Stimulated activated CD8-positive, alpha-beta memory T cell treated with anti-CD3 and anti-CD28 coated beads, Interleukin-15, amount 100 ng/mL, for 4 hours (primary cell): ENCODE results near the gene PRSS38.

Source experiments
- DNase-seq, 2 donors: peaks; one replicate each; pipeline ENCODE4 v3.0.0-alpha.2; 2020; ENCODE audit warnings: low read depth in 2 of 2

PRSS38 gene

GRCh38 chr1:227779021-227779441 is 36.4 kb upstream of the PRSS38 start:
- DNase-seq: no peak

GRCh38 chr1:227779685-227780084 is 35.8 kb upstream of the PRSS38 start:
- no peak for DNase-seq

- DNase-seq: no peak
Measured at GRCh38 chr1:227780101-227781044, 35.1 kb upstream of the PRSS38 start.

GRCh38 chr1:227781314-227781930 is 34.1 kb upstream of the PRSS38 start:
- DNase-seq: no peak

- DNase-seq: no peak
Measured at GRCh38 chr1:227782226-227782625, 33.2 kb upstream of the PRSS38 start.

- DNase-seq: no peak
Measured at GRCh38 chr1:227785094-227785804, 30.2 kb upstream of the PRSS38 start.

DNA sequence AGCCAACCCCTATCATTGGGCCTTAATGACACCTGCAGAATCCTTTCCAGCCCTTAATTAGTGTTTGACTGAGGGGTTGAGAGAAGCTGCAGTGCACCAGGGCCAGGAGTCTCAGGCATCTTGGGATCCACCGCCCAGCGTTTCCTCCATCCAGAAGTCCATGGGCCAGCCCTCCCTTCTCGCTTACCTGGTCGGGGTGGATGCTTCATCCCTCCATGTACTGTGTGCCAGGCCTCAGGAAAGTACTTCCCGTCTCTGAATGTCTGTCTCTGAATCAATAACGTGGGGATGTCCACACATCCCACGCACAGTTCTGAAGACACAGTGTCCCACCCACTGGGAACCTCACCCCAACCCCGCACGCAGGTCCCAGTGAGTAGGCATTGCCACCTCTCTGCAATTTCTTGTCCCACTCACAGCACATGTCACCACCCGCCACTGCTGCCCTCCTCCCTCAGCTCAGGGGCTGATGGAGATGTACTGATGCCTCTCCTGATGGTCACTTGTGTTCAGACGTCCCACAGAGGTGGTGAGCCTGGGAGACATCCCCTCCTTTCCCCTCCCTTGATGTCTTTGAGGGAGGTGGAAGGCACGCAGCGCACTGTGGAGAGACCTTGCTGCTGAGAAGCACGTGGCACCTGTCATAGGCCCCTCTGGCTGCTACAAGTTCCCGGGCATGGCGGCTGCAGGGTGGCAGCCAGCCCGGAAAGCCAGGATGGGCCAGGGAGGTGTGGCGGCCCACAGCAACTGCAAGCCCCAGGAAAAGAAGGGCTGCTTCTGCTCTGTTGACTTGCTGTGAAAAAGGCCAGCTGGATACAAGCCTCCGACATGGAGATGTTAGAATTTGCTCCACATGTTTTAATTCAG is 29.4 kb upstream of the PRSS38 start:
- DNase-seq: no peak

DNA sequence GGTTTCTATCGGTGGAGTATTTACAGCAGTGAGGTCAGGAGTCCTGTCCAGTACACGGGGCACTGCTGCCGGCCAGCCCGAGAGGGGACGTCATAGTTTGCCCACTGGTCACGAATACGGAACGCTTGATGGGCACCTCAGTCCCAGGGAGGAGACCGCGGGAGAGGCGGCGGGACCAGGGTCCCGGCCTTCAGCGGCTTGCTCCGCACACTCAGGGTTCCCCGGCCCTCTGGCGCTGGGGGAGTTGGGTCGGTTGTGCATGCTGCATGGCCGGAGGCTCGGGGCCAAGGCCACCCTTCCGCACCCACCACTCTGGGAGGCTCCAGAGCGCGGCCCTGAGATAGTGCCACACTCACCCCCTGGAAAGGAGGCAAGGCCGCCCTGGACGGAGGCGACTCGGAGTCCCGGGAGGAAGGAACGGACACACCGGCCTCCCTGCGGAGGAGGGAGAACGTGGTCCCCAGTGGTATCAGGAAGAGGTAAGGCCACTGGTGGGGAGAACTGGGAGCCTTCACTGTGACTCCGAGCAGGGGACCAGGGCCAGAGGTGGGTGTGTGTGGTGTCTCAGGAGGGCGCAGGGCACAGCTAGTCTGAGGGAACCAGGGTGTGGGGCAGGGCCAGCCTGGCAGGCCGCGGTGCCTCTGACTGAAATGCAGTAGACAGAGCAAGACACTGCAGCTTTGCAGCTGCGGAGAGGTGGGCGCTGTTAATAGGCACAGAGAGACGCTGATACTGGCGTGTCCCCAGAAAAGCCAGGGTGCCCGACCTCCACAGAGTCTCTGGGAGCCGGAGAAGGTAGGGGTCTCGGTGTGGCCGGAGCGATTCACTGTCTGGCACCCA is 28.6 kb upstream of the PRSS38 start:
- no peak for DNase-seq

DNA sequence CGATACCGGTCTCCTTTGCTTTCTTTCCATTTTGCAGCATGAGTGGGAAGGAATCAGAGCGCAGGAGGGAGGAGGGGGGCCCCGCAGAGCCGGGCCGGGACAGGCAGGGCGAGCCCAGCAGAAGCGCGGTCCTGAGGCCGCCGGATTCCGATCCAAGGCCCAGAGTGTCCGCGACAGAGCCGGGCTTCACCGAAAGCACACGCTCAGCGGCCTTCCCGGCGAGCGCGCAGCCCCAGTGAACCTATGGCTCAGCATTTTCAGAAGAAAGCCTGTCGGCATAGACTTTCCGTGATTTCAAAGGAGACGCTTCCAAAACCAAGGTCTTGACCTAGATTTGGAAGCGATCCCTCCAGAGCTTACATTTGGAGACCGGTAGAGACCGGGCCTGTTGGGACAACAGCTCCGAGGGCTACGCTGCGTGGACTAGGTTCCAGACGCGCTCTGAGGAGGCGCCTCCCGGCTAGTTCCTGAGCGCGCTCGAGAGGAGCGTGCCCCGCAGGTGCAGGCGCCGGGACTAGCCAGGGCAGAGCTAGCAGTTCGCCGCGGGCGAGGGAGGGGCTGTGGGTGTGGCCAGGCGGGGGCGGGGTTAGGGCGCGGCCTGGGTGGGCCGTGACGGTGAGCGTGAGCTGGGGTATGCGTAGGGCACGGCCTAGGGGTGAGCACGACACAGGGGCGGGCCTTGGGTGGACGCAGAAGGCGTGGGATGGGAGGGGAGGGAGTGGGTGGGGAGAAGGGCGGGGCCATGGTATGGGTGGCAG is 27.8 kb upstream of the PRSS38 start:
- peak; percentile 84 to 87 for DNase-seq

DNA sequence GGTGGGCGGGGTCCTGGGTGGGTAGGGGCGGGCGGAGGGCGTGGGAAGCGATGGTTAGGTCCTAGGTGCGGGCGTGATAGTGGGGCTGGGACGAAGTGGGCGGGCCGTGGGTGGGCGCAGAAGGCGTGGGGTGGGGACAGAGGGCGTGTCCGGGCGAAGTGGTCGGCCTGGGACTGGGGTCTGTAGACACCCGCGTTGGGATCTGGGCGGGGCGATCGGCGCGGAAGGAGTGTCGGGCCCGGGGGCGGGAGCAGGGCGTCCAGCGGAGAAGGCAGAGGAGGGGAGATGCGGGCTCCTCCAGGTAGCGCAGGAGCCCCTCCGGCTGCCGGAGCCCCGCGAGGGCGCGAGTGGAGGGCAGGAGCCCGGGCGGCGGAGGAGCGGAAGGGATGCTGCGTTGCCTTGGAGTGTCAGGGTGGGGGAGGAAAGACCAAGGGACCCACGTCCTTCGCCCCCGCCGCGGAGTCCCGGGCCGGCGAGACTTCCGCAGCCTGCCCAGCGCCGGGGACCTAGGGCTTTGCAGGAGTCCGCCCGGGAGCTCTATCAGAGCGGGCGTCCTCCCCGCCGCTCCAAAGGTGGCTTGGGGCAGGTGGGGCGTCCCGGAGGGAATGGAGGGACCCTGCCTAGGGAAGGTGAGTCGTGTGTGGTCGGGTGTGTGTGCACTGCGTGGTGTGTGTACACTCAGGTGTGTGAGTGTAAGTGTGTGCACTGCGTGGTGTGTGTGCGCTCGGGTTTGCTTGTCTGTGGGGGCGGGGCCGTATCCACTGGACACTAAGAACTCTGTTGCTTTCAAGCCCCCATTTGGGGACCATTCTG is 27.0 kb upstream of the PRSS38 start:
- DNase-seq: no peak

DNA sequence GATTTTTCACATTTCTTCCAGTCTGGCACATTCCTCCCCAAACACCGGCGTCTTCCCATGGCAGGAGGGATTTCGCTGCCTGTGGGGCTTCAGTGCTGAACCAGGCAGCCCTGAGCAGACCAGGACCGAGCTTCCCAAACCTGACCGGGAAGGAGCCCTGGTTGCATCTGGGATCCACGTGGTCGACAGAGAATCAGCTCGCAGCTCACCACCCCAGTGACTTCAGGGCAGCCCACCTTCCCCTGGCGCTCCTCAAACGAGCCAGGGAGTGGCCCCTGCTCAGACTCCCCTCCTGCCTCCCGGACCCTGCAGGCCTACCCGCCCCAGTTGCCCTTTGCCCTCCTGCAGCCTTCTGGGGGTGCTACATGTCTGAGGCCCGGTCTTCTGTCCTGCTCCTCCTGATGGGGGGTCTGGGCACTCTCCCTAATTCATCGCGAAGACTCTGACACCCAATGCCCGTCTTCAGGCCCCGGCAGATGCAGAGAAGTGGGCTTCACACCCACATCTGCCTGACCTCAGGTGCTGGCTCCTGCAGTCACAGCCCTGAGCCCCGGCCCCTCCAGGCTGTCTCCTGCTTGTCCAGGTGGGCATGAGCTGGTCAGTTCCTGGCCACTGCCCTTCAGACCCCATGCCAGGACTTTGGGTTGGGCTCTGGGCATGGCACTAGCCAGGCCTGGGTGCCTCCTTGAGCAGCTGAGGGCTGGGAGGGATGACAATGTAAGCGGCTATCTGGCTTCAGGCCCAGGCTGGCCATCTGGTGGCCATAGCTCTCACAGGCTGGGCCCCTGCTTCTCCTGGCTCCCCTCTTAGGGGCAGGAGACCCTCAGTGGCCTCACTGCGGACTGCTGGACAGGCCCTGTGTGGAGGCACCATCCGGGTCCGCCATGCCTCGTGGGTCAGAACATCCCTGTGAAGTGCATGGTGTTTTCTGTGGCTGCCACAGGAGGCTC is 26.1 kb upstream of the PRSS38 start:
- no peak for DNase-seq

DNA sequence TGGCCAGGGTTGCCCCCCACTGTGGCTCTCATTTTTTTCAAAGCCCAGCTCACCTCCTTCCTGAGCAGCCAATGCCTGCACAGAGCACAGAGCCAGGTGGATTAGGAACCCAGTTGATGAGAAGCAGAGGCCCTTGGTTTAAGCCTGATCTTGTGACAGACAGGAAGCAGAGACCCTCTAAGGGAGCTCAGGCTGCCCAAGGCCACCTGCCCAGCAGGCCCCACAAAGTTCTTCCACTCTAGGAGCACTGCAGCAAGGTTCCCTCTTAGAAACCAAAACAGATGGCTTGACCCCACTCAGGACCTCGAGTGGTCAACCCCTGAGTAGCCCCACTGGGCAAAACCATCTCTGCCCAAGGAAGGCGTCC is 25.5 kb upstream of the PRSS38 start:
- DNase-seq: no peak

- no peak for DNase-seq
Measured at GRCh38 chr1:227790868-227791267, 24.6 kb upstream of the PRSS38 start.

DNA sequence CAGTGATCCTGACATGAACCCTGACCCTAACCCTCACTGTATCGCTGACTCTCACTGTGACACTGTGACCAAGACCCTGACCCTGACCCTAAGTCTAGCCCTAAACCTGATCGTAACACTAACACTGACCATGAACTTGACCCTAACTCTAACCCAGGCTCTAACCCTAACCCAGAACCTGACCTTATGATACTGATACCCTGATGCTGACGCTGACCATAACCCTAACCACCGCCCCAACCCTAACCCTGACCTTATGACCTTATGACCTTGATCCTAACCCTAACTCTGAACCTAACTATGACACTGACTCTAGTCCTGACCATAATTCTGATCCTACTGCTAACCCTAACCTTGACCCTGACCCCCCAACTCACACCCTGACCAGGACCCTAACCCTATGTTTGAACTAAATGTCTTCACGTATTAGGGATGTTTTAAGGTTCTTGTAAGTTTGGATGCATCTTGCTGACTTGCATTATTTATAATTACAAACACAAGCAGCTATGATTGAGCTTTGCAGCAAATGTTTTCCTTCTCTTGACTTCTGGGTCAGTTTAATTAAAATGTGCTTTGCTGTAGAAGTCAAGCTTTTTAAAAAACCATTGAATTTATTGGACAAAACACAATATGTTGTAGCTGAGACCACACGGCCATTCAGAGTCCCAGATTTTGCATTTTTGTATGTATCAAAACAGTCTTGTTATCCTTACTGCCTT is 23.9 kb upstream of the PRSS38 start:
- no peak for DNase-seq

DNA sequence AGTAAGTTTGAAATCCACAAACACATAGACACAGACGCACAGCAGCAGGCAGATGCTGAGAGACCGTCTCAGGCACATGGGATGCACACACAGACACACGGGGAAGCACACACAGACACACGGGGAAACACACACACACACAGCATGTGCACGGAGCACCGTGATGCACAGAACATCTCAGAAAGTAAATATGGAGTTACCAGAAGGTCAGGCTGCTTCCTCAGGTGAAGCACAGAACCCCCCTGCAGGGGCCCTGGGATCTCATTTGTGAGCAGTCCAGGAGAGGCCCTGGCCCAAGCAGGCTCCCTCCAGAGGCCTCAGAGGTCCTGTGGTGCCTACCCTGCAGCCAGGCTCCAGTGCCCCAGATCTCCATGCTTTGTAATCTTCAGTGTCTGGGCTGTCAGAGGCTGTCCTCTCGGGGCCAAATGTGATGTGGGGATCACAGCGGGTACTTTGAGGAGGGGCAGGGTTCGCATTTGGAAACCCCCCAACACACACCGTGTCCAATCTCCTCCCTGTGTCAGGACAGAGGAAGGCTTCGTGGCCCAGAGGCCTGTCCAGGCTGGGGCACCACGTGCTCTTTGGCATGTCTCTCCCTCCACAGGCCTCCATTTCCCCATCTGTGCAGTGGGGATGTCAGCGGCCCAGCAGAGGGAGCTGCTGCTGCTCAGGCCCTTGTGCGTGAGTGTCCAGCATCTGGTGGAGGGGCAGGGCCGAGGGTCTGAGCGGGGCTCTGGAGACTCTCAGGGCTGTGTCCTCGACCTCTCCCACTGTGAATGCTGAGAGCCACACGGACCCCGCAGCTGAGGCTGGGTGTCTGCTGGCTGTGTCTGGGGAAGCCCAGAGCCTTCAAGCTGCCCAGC is 23.0 kb upstream of the PRSS38 start:
- no peak for DNase-seq
